ENCODE measurements around the gene DNAAF2.

The DNAAF2 gene

DNA sequence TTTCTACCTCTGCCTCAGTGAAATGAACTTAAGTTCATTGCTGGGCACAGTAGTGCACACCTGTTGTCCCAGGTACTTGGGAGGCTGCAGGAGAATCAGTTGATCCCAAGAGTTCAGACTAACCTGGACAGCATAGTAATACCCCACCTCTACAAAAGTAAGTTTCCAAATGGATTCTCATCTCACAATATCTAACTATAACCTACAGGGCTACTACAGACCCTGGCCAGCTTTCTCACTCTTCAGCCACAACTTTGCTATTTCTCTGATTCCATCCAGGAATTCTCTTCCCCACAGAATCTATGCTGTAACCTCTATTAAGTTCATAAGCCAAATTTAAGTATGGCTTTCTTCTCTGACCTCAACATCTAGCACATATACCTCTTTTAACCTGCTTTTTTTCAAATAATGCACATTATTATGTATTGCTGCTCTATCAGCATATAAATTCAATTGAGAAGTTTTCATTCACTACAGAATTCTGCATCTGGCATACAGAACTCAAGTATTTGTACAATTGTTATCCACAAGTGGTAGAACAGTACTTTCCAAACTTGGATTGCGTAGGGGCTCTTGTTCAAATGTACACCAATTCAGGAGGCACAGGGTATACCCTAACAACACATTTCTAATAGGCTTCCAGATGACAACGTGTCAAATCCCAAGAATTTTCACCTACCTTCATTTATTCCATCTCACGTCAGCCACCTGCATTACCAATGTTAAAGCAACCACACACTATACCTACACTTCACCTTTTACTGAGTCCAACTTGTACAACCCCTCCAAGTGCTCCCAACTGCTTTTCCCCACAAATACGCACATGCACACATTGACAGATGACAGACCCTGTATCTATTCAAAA is 52.7 kb downstream of the DNAAF2 start:
- no peak for DNase-seq

DNA sequence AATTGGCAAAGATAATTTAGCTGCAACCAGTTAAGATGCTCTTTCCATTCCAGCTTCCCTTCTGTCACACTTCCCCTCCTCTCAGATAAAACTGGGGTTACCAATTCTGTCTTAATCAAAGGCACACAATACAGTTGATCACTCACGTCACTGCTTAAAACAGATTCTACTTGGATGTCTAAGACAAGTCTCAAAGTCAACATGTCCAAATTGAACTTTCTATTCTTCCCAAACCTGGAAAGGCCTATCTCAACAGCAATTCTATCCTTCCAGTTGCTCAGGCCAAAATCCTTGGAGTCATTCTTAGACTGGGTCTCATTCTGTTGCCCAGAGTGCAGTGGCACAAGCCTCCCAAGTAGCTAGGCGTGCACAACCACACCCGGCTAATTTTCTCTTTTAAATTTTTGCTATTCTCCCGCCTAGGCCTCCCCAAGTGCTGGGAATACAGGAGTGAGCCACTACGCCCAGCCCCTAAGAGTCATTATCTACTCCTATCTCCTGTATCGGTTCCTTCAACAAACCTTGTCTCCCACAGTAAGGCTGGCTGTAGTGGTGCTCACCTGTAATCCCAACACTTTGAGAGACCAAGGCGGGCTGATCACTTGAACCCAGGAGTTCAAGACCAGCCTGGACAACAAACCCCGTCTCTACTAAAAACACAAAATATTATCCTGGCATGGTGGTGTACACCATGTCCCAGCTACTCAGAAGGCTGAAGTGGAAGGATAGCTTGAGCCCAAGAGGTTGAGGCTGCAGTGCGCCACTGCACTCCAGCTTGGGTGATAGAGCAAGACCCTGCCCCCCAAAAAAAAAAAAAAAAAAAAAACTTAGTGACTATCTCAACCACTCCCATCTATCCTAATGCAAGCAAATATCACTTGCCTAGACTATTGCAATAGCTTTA is 53.6 kb downstream of the DNAAF2 start:
- no peak for DNase-seq

DNA sequence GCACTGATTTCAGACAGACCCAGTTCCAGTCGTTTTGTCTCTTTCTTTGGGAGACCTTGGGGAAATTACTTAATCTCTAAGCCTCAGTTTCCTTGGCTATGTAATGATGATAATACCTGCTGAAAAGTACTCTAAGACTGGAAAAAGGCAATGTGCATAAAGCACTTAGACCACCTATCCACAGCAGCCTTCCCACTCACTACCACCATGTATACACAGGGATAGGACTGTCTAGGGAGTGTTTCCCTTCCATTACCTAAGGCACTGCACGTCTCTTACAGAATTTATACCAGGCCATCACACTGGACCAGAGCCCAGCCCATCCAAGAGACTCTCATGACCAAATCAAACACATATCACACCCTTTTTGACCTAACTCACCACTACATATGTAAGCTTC is 55.2 kb downstream of the DNAAF2 start:
- DNase-seq = no peak

GRCh38 chr14:49578141-49578540 is 56.9 kb downstream of the DNAAF2 start:
- no peak for DNase-seq

Data from NCI-H774 (cell line).